HG03045 (cell line): Measurements from ENCODE around the gene BBOX1.
"Not testable (repeated sequence)": the region's sequence is repeated elsewhere in the genome, so short reads cannot be mapped to it uniquely, and the experiment has no call there.

Source experiments
- ATAC-seq: cut with Tn5 transposase; IDR thresholded peaks from one replicate; pipeline ENCODE4 v1.9.1; 2021; ENCODE audit warnings: mild to moderate bottlenecking, moderate library complexity; ENCODE audit not compliant: unreplicated experiment

Gene BBOX1

GRCh38 chr11:27174672-27175210, 134.1 kb downstream of the BBOX1 start:
- ATAC-seq, result no peak

GRCh38 chr11:27175562-27175961, 134.9 kb downstream of the BBOX1 start:
- not testable (repeated sequence) for ATAC-seq
